CD14-positive monocyte (primary cell): ENCODE measurements around the gene CEP290. TPM values are rescaled to one million over a fixed set of nuclear protein-coding genes. Genes with fewer than 3 reads are reported as not detected.

Source experiments
- DNase-seq, 3 donors: peaks; one replicate each; pipeline ENCODE4 v3.0.0-alpha.2; 2011 to 2022
- H2AFZ ChIP-seq: 2 replicates; pipeline ENCODE4 v1.6.0; 2012; ENCODE audit warnings: mild to moderate bottlenecking, low read depth, low read length, inconsistent platforms; ENCODE audit not compliant: insufficient read depth, poor library complexity, severe bottlenecking
- H3K27ac ChIP-seq, 2 donors: 1 replicate in 1 of 2; 2 replicates in 1 of 2; pipeline ENCODE4 v1.5.1; 2012 to 2013; ENCODE audit warnings: low read length in 2 of 2, control low read depth in 1 of 2, inconsistent platforms in 1 of 2, low read depth in 1 of 2, mild to moderate bottlenecking in 1 of 2
- H3K27me3 ChIP-seq, 2 donors: one replicate each; pipeline versions ENCODE4 v1.6.0 to v1.6.1; 2011 to 2013; ENCODE audit warnings: low read length in 2 of 2; ENCODE audit not compliant: control insufficient read depth in 2 of 2, insufficient read depth in 2 of 2
- H3K36me3 ChIP-seq, 2 donors: replicated peaks in 1 of 2; 1 replicate in 1 of 2; 2 replicates in 1 of 2; pipeline versions ENCODE4 v1.5.1 to v1.6.1; 2012 to 2013; ENCODE audit warnings: low read length in 2 of 2, control low read depth in 1 of 2, inconsistent platforms in 1 of 2, mild to moderate bottlenecking in 1 of 2; ENCODE audit not compliant: insufficient read depth in 2 of 2, control insufficient read depth in 1 of 2
- H3K4me1 ChIP-seq, 2 donors: 1 replicate in 1 of 2; 2 replicates in 1 of 2; pipeline versions ENCODE4 v1.5.1 to v1.6.1; 2012 to 2013; ENCODE audit warnings: low read length in 2 of 2, control low read depth in 1 of 2, inconsistent platforms in 1 of 2, mild to moderate bottlenecking in 1 of 2, moderate library complexity in 1 of 2; ENCODE audit not compliant: insufficient read depth in 2 of 2, control insufficient read depth in 1 of 2
- H3K4me2 ChIP-seq: replicated peaks from 2 replicates; pipeline ENCODE3; 2012; ENCODE audit warnings: low read length, moderate library complexity, mild to moderate bottlenecking; ENCODE audit not compliant: poor library complexity, severe bottlenecking; ENCODE audit errors: extremely low read depth
- H3K4me3 ChIP-seq, 3 experiments: fragments of 200-600 bp in 1 of 3; sonication (generic) in 1 of 3; replicated peaks in 1 of 3; 1 replicate in 2 of 3; 2 replicates in 1 of 3; pipeline ENCODE4 v1.5.1; 2011 to 2013; ENCODE audit warnings: low read length in 3 of 3, mild to moderate bottlenecking in 3 of 3, control low read depth in 2 of 3, low read depth in 2 of 3, inconsistent platforms in 1 of 3, moderate library complexity in 1 of 3
- H3K79me2 ChIP-seq: 2 replicates; pipeline ENCODE4 v1.6.0; 2012; ENCODE audit warnings: mild to moderate bottlenecking, control low read depth, inconsistent platforms, low read length, moderate library complexity; ENCODE audit not compliant: insufficient read depth
- H3K9ac ChIP-seq: 2 replicates; pipeline ENCODE4 v1.6.0; 2017; ENCODE audit warnings: low read length, mild to moderate bottlenecking; ENCODE audit not compliant: insufficient read depth, poor library complexity, severe bottlenecking
- H3K9me3 ChIP-seq, 2 donors: replicated peaks in 1 of 2; 1 replicate in 1 of 2; 2 replicates in 1 of 2; pipeline versions ENCODE4 v1.5.1 to v1.6.1; 2012 to 2013; ENCODE audit warnings: low read length in 2 of 2, control low read depth in 1 of 2; ENCODE audit not compliant: control insufficient read depth in 1 of 2, insufficient read depth in 1 of 2
- H4K20me1 ChIP-seq: 2 replicates; pipeline ENCODE4 v1.6.0; 2012; ENCODE audit warnings: mild to moderate bottlenecking, low read length, control low read depth, moderate library complexity; ENCODE audit not compliant: insufficient read depth
- H3K27ac Mint-ChIP-seq, 7 donors: one replicate each; pipeline ENCODE4 v1.8.0; 2020; ENCODE audit warnings: mild to moderate bottlenecking in 7 of 7, mixed read lengths in 7 of 7, moderate library complexity in 6 of 7, inconsistent platforms in 2 of 7
- H3K27me3 Mint-ChIP-seq, 3 donors: one replicate each; pipeline ENCODE4 v1.8.0; 2021 to 2022; ENCODE audit warnings: low read depth in 3 of 3, mild to moderate bottlenecking in 3 of 3, mixed read lengths in 3 of 3, moderate library complexity in 3 of 3, inconsistent platforms in 1 of 3
- H3K36me3 Mint-ChIP-seq, 2 donors: one replicate each; pipeline ENCODE4 v1.8.0; 2020; ENCODE audit warnings: mixed read lengths in 2 of 2, inconsistent platforms in 1 of 2, mild to moderate bottlenecking in 1 of 2
- H3K4me1 Mint-ChIP-seq: one replicate; pipeline ENCODE4 v1.8.0; 2020; ENCODE audit warnings: mild to moderate bottlenecking, mixed read lengths
- H3K4me3 Mint-ChIP-seq, 2 donors: one replicate each; pipeline ENCODE4 v1.8.0; 2020; ENCODE audit warnings: mild to moderate bottlenecking in 2 of 2, mixed read lengths in 2 of 2, moderate library complexity in 1 of 2
- H3K9me3 Mint-ChIP-seq, 7 donors: one replicate each; pipeline ENCODE4 v1.8.0; 2020 to 2022; ENCODE audit warnings: mixed read lengths in 7 of 7, mild to moderate bottlenecking in 6 of 7, moderate library complexity in 6 of 7, inconsistent platforms in 2 of 7
- WGBS: methylation state at CpG from one replicate; pipeline ENCODE4 v1.1.5; 2013; ENCODE audit warnings: missing lambda C conversion rate; ENCODE audit not compliant: insufficient coverage; 5-methylcytosine and 5-hydroxymethylcytosine counted together
- intact Hi-C, 2 donors: fragments of 100-400 bp; cut with micrococcal nuclease; formaldehyde crosslinking; loops; one replicate each; pipeline versions ENCODE4 v1.15.0 to v1.15.1; 2023
- polyA plus RNA-seq, 3 donors: library from polyadenylated mRNA; depleted of rRNA in 1 of 3; unstranded in 2 of 3; stranded (reverse) in 1 of 3; fragments of 300-500 nt in 2 of 3; fragments of >200 nt in 1 of 3; fragmentation: Illumina TruSeq in 2 of 3; gene quantifications; 1 replicate in 2 of 3; 2 replicates in 1 of 3; pipeline ENCODE4 v1.2.3, GENCODE V29; 2012 to 2021
- TF ChIP-seq, protein P1 (sequence below): fragments of 200-600 bp; IDR thresholded peaks from one replicate; pipeline ENCODE4 v1.8.0; 2022; ENCODE audit warnings: antibody characterized with exemption, mild to moderate bottlenecking

CEP290 gene
- polyA plus RNA-seq, 3 donors, result 0.55 to 1.5 (median 0.71) TPM

DNA sequence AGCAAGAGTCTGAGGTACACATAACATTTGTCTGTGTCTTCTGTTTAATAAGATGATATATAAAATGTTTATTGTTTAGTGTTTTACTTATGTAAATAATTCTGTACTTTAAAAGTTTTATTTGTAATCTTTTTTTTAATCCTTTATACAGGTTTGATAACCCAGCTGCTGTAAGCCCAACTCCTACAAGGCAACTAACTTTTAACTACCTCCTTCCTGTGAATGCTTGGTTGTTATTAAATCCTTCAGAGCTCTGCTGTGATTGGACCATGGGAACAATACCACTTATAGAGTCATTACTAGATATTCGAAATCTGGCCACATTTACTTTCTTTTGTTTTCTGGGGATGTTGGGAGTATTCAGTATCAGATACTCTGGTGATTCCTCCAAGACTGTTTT, 24.3 kb upstream of the CEP290 start:
- Histone ChIP-seq H3K9me3 (no peaks in the 10 kb centered on the region), H3K4me2 (no peak overlapping the region), H3K9ac (no peak overlapping the region), H3K36me3 (peaks cover 28 to 46% of the 10 kb centered on the region in 2 donors), H3K4me3 (no peak overlapping the region), H2AFZ (no peak overlapping the region), H4K20me1 (no peaks in the 10 kb centered on the region), H3K4me1 (no peaks in the 10 kb centered on the region), H3K27me3 (no peaks in the 10 kb centered on the region), H3K27ac (no peak overlapping the region), H3K79me2 (no peaks in the 10 kb centered on the region)
- no peaks in the 10 kb centered on the region for H3K27me3 Mint-ChIP-seq
- H3K27ac Mint-ChIP-seq, result no peak overlapping the region
- WGBS, result no CpG with 5 or more reads among the region's 1 CpG
- no peak overlapping the region for H3K4me3 Mint-ChIP-seq
- intact Hi-C loops, result no loop called here
- H3K36me3 Mint-ChIP-seq, result peaks cover 50 to 61% of the 10 kb centered on the region in 2 donors
- no peak for DNase-seq
- peaks cover 0 to 3% (median 2%) of the 10 kb centered on the region in 7 donors for H3K9me3 Mint-ChIP-seq
- H3K4me1 Mint-ChIP-seq, result no peaks in the 10 kb centered on the region
- TF ChIP-seq, protein P1, sequence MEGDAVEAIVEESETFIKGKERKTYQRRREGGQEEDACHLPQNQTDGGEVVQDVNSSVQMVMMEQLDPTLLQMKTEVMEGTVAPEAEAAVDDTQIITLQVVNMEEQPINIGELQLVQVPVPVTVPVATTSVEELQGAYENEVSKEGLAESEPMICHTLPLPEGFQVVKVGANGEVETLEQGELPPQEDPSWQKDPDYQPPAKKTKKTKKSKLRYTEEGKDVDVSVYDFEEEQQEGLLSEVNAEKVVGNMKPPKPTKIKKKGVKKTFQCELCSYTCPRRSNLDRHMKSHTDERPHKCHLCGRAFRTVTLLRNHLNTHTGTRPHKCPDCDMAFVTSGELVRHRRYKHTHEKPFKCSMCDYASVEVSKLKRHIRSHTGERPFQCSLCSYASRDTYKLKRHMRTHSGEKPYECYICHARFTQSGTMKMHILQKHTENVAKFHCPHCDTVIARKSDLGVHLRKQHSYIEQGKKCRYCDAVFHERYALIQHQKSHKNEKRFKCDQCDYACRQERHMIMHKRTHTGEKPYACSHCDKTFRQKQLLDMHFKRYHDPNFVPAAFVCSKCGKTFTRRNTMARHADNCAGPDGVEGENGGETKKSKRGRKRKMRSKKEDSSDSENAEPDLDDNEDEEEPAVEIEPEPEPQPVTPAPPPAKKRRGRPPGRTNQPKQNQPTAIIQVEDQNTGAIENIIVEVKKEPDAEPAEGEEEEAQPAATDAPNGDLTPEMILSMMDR, result no peak

DNA sequence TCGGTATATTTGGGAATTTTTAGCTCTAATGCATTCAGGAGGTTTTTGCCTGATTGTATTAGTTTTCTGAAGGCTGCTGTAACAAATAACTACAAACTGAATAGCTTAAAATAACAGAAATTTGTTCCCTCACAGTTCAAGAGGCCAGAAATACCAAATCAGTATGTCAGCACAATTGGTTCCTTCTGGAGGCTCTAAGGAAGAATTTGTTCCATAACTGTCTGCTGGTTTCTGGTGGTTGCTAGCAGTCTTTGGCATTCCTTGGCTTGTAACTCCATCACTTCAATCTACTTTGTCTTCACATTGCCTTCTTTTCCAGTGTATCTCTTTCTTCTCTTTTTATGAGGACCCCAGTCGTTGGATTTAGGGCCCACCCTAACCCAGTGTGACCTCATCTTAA, 21.5 kb upstream of the CEP290 start:
- Histone ChIP-seq H3K4me2 (no peak overlapping the region), H3K9me3 (no peaks in the 10 kb centered on the region), H3K27me3 (no peaks in the 10 kb centered on the region), H3K36me3 (peaks cover 32 to 51% of the 10 kb centered on the region in 2 donors), H2AFZ (no peak overlapping the region), H3K79me2 (no peaks in the 10 kb centered on the region), H3K4me3 (no peak overlapping the region), H3K27ac (no peak overlapping the region), H3K4me1 (no peaks in the 10 kb centered on the region), H4K20me1 (no peaks in the 10 kb centered on the region), H3K9ac (no peak overlapping the region)
- H3K36me3 Mint-ChIP-seq, result peaks cover 49 to 50% of the 10 kb centered on the region in 2 donors
- intact Hi-C loops, result no loop called here
- H3K9me3 Mint-ChIP-seq, result peaks cover 0 to 3% (median 2%) of the 10 kb centered on the region in 7 donors
- H3K4me1 Mint-ChIP-seq, result no peaks in the 10 kb centered on the region
- TF ChIP-seq, protein P1, result no peak
- WGBS, result no CpG with 5 or more reads among the region's 2 CpGs
- H3K27me3 Mint-ChIP-seq, result no peaks in the 10 kb centered on the region
- DNase-seq, result no peak
- no peak overlapping the region for H3K4me3 Mint-ChIP-seq
- no peak overlapping the region for H3K27ac Mint-ChIP-seq
